HFFc6 (cell line): ENCODE data around the gene QRICH2. TPM values are rescaled to one million over a fixed set of nuclear protein-coding genes. Genes with fewer than 3 reads are reported as not detected.

ENCODE experiments used
- DNase-seq: peaks from one replicate; pipeline ENCODE4 v3.0.0-alpha.2; 2018
- H3K27ac Mint-ChIP-seq: 2 replicates; pipeline ENCODE4 v1.8.0; 2020; ENCODE audit warnings: mild to moderate bottlenecking, mixed read lengths
- H3K27me3 Mint-ChIP-seq: 2 replicates; pipeline ENCODE4 v1.8.0; 2021; ENCODE audit warnings: mild to moderate bottlenecking, moderate library complexity, mixed read lengths; ENCODE audit not compliant: insufficient read depth
- H3K36me3 Mint-ChIP-seq: 2 replicates; pipeline ENCODE4 v1.8.0; 2021; ENCODE audit warnings: low read depth, mixed read lengths
- H3K4me1 Mint-ChIP-seq: 2 replicates; pipeline ENCODE4 v1.8.0; 2020; ENCODE audit warnings: low read depth, mixed read lengths
- H3K4me3 Mint-ChIP-seq: 2 replicates; pipeline ENCODE4 v1.8.0; 2020; ENCODE audit warnings: mild to moderate bottlenecking, moderate library complexity, mixed read lengths
- H3K9me3 Mint-ChIP-seq: 2 replicates; pipeline ENCODE4 v1.8.0; 2020; ENCODE audit warnings: mild to moderate bottlenecking, mixed read lengths
- total RNA-seq, 6 experiments: library from RNA; stranded (reverse); fragmentation: NEBNext Ultra II Directional; extraction: Animal tissue kit (Norgen Biotek cat#: 25700); gene quantifications; 2 replicates in 1 of 6; 3 replicates in 5 of 6; pipeline ENCODE4 v1.2.3, GENCODE V29; 2021
- TF ChIP-seq, protein P1 (sequence below): fragments of 200-600 bp; sonication (generic); IDR thresholded peaks from 2 replicates; pipeline ENCODE4 v1.5.0; 2021; ENCODE audit warnings: antibody characterized with exemption, mild to moderate bottlenecking

Gene QRICH2
- total RNA-seq, 6 experiments from 2014 or later: 1.2 to 2.3 (median 1.4) TPM

DNA sequence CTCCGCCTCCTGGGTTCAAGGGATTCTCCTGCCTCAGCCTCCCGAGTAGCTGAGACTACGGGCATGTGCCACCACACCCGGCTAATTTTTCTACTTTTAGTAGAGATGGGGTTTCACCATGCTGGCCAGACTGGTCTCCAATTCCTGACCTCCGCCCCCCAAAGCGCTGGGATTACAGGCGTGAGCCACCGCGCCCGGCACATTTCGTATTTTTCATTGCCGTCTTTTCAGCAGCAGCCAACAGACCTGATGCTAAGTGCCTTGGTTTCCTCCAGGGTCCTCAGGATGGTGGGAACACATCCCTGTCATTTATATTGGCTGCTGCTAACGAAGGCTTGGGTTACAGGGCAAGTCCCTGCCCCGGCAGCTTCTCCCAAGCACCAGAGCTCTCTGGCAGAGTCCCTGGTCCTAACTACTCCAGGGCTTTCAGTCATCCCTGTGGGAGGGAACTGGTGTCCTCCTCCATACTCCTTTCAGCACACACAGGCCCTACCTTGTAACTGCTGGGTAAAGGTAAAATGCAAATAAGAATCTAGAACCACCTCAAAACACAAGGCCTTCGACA lies 66.3 kb downstream of the QRICH2 start:
- Mint-ChIP-seq H3K4me1 (peaks cover 8% of the 10 kb centered on the region), H3K27me3 (peaks cover 53% of the 10 kb centered on the region)
- TF ChIP-seq, protein P1, sequence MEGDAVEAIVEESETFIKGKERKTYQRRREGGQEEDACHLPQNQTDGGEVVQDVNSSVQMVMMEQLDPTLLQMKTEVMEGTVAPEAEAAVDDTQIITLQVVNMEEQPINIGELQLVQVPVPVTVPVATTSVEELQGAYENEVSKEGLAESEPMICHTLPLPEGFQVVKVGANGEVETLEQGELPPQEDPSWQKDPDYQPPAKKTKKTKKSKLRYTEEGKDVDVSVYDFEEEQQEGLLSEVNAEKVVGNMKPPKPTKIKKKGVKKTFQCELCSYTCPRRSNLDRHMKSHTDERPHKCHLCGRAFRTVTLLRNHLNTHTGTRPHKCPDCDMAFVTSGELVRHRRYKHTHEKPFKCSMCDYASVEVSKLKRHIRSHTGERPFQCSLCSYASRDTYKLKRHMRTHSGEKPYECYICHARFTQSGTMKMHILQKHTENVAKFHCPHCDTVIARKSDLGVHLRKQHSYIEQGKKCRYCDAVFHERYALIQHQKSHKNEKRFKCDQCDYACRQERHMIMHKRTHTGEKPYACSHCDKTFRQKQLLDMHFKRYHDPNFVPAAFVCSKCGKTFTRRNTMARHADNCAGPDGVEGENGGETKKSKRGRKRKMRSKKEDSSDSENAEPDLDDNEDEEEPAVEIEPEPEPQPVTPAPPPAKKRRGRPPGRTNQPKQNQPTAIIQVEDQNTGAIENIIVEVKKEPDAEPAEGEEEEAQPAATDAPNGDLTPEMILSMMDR: no peak

GRCh38 chr17:76241204-76241538 lies 66.9 kb downstream of the QRICH2 start:
- Mint-ChIP-seq H3K36me3 (no peaks in the 10 kb centered on the region), H3K9me3 (no peaks in the 10 kb centered on the region), H3K4me1 (peaks cover 8% of the 10 kb centered on the region), H3K27me3 (peaks cover 56% of the 10 kb centered on the region), H3K4me3 (peak overlapping the region; percentile 86), H3K27ac (peak overlapping the region; percentile 57)
- TF ChIP-seq, protein P1: no peak
- no peak for DNase-seq

More for the DNA sequence above, 66.3 kb downstream of the QRICH2 start:
- Mint-ChIP-seq H3K9me3 (no peaks in the 10 kb centered on the region), H3K36me3 (no peaks in the 10 kb centered on the region), H3K27ac (no peak overlapping the region), H3K4me3 (no peak overlapping the region; the same call in 1 of the 2 replicates)
- DNase-seq: no peak

DNA sequence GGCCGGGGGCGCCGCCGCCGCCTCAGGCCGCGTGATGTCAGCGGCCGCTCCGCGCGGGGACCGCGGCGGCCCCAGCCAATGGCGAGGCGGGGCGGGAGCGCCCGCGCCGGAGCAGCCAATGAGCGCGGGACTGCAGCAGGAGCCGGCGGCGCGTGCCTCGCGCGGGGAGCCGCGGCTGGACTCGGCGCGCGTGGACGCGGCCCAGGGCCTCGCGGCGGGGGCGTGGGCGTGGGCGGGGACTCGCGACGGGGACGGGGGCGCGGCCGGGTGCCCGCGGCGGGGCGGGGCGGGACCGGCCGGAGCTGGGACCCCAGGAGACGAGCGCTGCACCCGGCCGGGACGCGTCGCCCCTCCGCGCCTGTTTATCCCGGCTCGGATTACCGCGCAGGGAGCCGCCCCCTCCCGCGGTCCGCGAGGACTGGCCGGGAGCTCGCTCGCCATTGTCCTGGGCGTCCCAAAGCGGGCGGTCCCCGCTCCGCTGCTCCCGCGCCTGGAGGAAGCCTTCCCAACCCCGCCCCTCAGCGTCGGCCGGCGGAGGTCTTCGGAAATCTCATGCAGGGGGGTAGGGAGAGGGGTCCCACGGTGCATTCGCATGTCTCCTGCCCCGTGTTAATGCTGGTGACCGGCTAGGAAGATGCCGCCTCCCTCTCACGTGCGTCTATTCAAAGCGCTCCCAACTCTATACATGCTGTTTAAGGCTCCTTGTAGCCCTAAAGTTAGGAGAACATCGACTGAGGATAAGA lies 67.4 kb downstream of the QRICH2 start, which contains the start of gene RNF157:
TSS of gene RNF157 (minus strand) at position 33 of the 743 bp plus-strand sequence. CDS start 253 bp downstream, outside the sequence.
- Mint-ChIP-seq H3K27ac (peak within 1 kb of the TSS; percentile 57), H3K9me3 (no peaks in the 10 kb centered on the region)
- DNase-seq: no peak

DNA sequence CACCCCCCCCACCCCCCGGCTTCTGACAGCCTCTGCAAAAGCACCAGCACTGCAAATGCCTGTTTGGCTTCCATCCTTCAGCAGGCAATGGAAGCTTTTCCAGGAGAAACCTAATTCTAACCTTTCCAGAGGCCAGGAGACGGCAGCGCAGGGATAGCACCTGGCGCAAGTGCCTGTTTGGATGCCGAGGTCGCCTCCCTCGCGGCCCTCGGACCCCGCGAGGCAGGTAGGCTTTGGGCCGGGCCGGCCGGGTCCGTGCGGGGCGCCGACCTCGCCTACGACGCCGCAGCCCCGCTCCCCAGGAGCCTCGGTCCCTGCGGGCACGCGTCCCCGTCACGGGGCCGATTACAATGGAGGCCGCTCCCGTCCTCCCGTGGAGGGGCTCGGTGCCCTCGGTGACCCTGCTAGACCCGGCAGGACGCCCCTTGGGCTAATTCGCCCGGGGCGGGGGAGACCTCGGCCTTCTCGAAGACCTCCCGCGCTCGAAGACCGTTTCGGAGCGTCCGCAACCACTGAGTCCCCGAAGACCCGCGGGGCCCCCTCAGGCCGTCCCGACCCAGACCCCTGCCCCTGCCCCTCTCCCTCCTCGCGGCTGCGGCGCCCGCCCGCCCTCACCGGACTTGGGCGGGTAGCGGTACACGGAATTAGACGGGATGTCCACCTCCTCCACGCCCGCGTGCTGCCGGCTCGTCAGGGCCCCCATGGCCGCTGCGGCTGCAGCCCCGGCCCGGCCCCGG lies 68.4 kb downstream of the QRICH2 start:
- no peaks in the 10 kb centered on the region for H3K36me3 Mint-ChIP-seq
- no peaks in the 10 kb centered on the region for H3K9me3 Mint-ChIP-seq
- TF ChIP-seq, protein P1: no peak
- DNase-seq: no peak
- peaks cover 47% of the 10 kb centered on the region for H3K27me3 Mint-ChIP-seq
- H3K27ac Mint-ChIP-seq: no peak overlapping the region
- H3K4me1 Mint-ChIP-seq: peaks cover 8% of the 10 kb centered on the region
- H3K4me3 Mint-ChIP-seq: no peak overlapping the region

More for the DNA sequence above, 67.4 kb downstream of the QRICH2 start, which contains the start of gene RNF157:
- Mint-ChIP-seq H3K36me3 (no peaks in the 10 kb centered on the region), H3K4me3 (peak within 1 kb of the TSS; percentile 86), H3K27me3 (peaks cover 51% of the 10 kb centered on the region), H3K4me1 (peaks cover 8% of the 10 kb centered on the region)
- TF ChIP-seq, protein P1: no peak

- Mint-ChIP-seq H3K4me1 (peaks cover 15% of the 10 kb centered on the region), H3K27me3 (peaks cover 43% of the 10 kb centered on the region), H3K36me3 (no peaks in the 10 kb centered on the region), H3K9me3 (no peaks in the 10 kb centered on the region), H3K27ac (no peak overlapping the region), H3K4me3 (no peak overlapping the region)
- TF ChIP-seq, protein P1: no peak
- no peak for DNase-seq
Observed at GRCh38 chr17:76238847-76239537, 69.1 kb downstream of the QRICH2 start.
